Type B pancreatic cell (in vitro differentiated cells): ENCODE results near the gene MAEA. TPM values are rescaled to one million over a fixed set of nuclear protein-coding genes. Genes with fewer than 3 reads are reported as not detected.

Experiments
- DNase-seq: peaks from one replicate; pipeline ENCODE4 v3.0.0; 2021; ENCODE audit warnings: mixed read lengths; ENCODE audit not compliant: unreplicated experiment; ENCODE audit errors: extremely low spot score
- H3K27ac Mint-ChIP-seq: 2 replicates; pipeline ENCODE4 v1.8.0; 2021; ENCODE audit warnings: mild to moderate bottlenecking, mixed read lengths
- H3K27me3 Mint-ChIP-seq: 2 replicates; pipeline ENCODE4 v1.8.0; 2021; ENCODE audit warnings: mixed read lengths
- H3K36me3 Mint-ChIP-seq: 2 replicates; pipeline ENCODE4 v1.8.0; 2021; ENCODE audit warnings: mixed read lengths
- H3K4me1 Mint-ChIP-seq: one replicate; pipeline ENCODE4 v1.8.0; 2021; ENCODE audit warnings: mixed read lengths; ENCODE audit not compliant: unreplicated experiment
- H3K4me3 Mint-ChIP-seq: 2 replicates; pipeline ENCODE4 v1.8.0; 2021; ENCODE audit warnings: mild to moderate bottlenecking, mixed read lengths
- H3K9me3 Mint-ChIP-seq: 2 replicates; pipeline ENCODE4 v1.8.0; 2021; ENCODE audit warnings: mixed read lengths
- CTCF ChIP-seq: fragments of 200-600 bp; sonication (generic); conservative IDR thresholded peaks from 2 replicates; pipeline ENCODE4 v1.5.0; 2021; ENCODE audit warnings: antibody characterized with exemption, mild to moderate bottlenecking
- total RNA-seq: library from RNA; stranded (reverse); gene quantifications from 2 replicates; pipeline ENCODE4 v1.2.1, GENCODE V29; 2021; ENCODE audit warnings: low replicate concordance

Gene MAEA
- total RNA-seq, 1 donor from 2014 or later = 81.5 TPM

GRCh38 chr4:1339489-1339888, 49.8 kb downstream of the MAEA start:
- no peak for TF ChIP-seq CTCF
- no peak for DNase-seq
- peaks cover 1% of the 10 kb centered on the region for H3K4me1 Mint-ChIP-seq
- H3K4me3 Mint-ChIP-seq = no peak overlapping the region
- H3K27me3 Mint-ChIP-seq = no peaks in the 10 kb centered on the region
- H3K36me3 Mint-ChIP-seq = peaks cover 42% of the 10 kb centered on the region
- no peak overlapping the region for H3K27ac Mint-ChIP-seq
- no peaks in the 10 kb centered on the region for H3K9me3 Mint-ChIP-seq

- no peak overlapping the region for H3K4me3 Mint-ChIP-seq
- no peak for DNase-seq
- H3K9me3 Mint-ChIP-seq = no peaks in the 10 kb centered on the region
- H3K27ac Mint-ChIP-seq = no peak overlapping the region
- TF ChIP-seq CTCF = no peak
- peaks cover 36% of the 10 kb centered on the region for H3K36me3 Mint-ChIP-seq
- H3K27me3 Mint-ChIP-seq = no peaks in the 10 kb centered on the region
- H3K4me1 Mint-ChIP-seq = peaks cover 9% of the 10 kb centered on the region
Observed at GRCh38 chr4:1340181-1340747, 50.6 kb downstream of the MAEA start.

GRCh38 chr4:1340861-1341260, 51.2 kb downstream of the MAEA start:
- Mint-ChIP-seq H3K27ac (no peak overlapping the region), H3K4me3 (no peak overlapping the region), H3K9me3 (no peaks in the 10 kb centered on the region), H3K4me1 (peaks cover 12% of the 10 kb centered on the region), H3K36me3 (peaks cover 36% of the 10 kb centered on the region), H3K27me3 (no peaks in the 10 kb centered on the region)
- DNase-seq = no peak
- TF ChIP-seq CTCF = no peak

- Mint-ChIP-seq H3K27ac (no peak overlapping the region), H3K36me3 (peaks cover 28% of the 10 kb centered on the region), H3K4me3 (no peak overlapping the region), H3K27me3 (no peaks in the 10 kb centered on the region), H3K9me3 (no peaks in the 10 kb centered on the region), H3K4me1 (peaks cover 12% of the 10 kb centered on the region)
- no peak for DNase-seq
- TF ChIP-seq CTCF = no peak
Observed at GRCh38 chr4:1342003-1342402, 52.3 kb downstream of the MAEA start.

GRCh38 chr4:1344696-1345095, 55.0 kb downstream of the MAEA start:
- peaks cover 28% of the 10 kb centered on the region for H3K4me1 Mint-ChIP-seq
- no peak for DNase-seq
- H3K4me3 Mint-ChIP-seq = peak overlapping the region; percentile 85
- H3K36me3 Mint-ChIP-seq = peaks cover 13% of the 10 kb centered on the region
- H3K27me3 Mint-ChIP-seq = no peaks in the 10 kb centered on the region
- no peaks in the 10 kb centered on the region for H3K9me3 Mint-ChIP-seq
- no peak for TF ChIP-seq CTCF
- peak overlapping the region; percentile 92 for H3K27ac Mint-ChIP-seq
